Endothelial cell of umbilical vein (primary cell): ENCODE results near the gene RDX. TPM values are rescaled to one million over a fixed set of nuclear protein-coding genes. Genes with fewer than 3 reads are reported as not detected.

Experiments
- BruUV-seq: library from RNA; stranded (reverse); fragments of 400-500 nt; replicated peaks from 2 replicates; lab custom pipeline; 2021; lab: Mats Ljungman, UMichigan
- CTCF ChIA-PET: fragments of 300-600, 350-600 bp; sonication (Branson Sonifier 250); formaldehyde crosslinking; loops from one replicate; lab custom pipeline; 2021; ENCODE audit warnings: antibody characterized with exemption, inconsistent platforms; lab: Charles Lee
- POLR2A ChIA-PET: fragments of 300-600, 350-600 bp; sonication (Branson Sonifier 250); formaldehyde crosslinking; loops from one replicate; lab custom pipeline; 2021; ENCODE audit warnings: antibody characterized with exemption, inconsistent platforms; lab: Charles Lee
- DNase-seq: peaks from one replicate; pipeline ENCODE4 v3.0.0-alpha.2; 2011; ENCODE audit warnings: low read depth, low spot score
- FAIRE-seq: peaks from 2 replicates; lab custom pipeline; 2011; peaks lifted over from hg19 to GRCh38; lab: Jason Lieb, UNC
- H2AFZ ChIP-seq: 2 replicates; pipeline ENCODE4 v1.6.0; 2012; ENCODE audit warnings: low read depth, low read length, control low read depth, inconsistent platforms
- H3K27ac ChIP-seq: 2 replicates; pipeline ENCODE4 v1.5.1; 2011; ENCODE audit warnings: low read depth, mild to moderate bottlenecking, control low read depth, low read length, moderate library complexity; ENCODE audit not compliant: insufficient read depth
- H3K27me3 ChIP-seq, 2 experiments: 2 replicates each; pipeline versions ENCODE4 v1.6.0 to v1.6.1; 2011; ENCODE audit warnings: low read length in 2 of 2, mixed read lengths in 1 of 2; ENCODE audit not compliant: control insufficient read depth in 2 of 2, insufficient read depth in 2 of 2
- H3K36me3 ChIP-seq, 2 experiments: 2 replicates in 1 of 2; 3 replicates in 1 of 2; pipeline ENCODE4 v1.5.1; 2011; ENCODE audit warnings: low read length in 2 of 2, mild to moderate bottlenecking in 1 of 2, moderate library complexity in 1 of 2; ENCODE audit not compliant: control insufficient read depth in 2 of 2, insufficient read depth in 2 of 2; ENCODE audit errors: extremely low read depth in 1 of 2
- H3K4me1 ChIP-seq: 3 replicates; pipeline ENCODE4 v1.5.1; 2011; ENCODE audit warnings: mild to moderate bottlenecking, low read length; ENCODE audit not compliant: control insufficient read depth, insufficient read depth; ENCODE audit errors: extremely low read depth
- H3K4me2 ChIP-seq: 2 replicates; pipeline ENCODE4 v1.6.1; 2011; ENCODE audit warnings: low read length, control low read depth, mixed read lengths; ENCODE audit not compliant: insufficient read depth
- H3K4me3 ChIP-seq, 3 experiments: fragments of 200-600 bp in 1 of 3; sonication (generic), shearing (Covaris generic) in 1 of 3; replicated peaks in 1 of 3; 2 replicates each; pipeline ENCODE4 v1.5.1; 2011 to 2016; ENCODE audit warnings: control low read depth in 3 of 3, low read length in 3 of 3, mild to moderate bottlenecking in 2 of 3, inconsistent platforms in 1 of 3, low read depth in 1 of 3, moderate library complexity in 1 of 3; ENCODE audit not compliant: insufficient read depth in 1 of 3
- H3K79me2 ChIP-seq: 2 replicates; pipeline ENCODE4 v1.6.0; 2012; ENCODE audit warnings: low read length, inconsistent platforms; ENCODE audit not compliant: control insufficient read depth, insufficient read depth
- H3K9ac ChIP-seq: replicated peaks from 2 replicates; pipeline ENCODE3; 2011; ENCODE audit warnings: low read length, control low read depth; ENCODE audit not compliant: insufficient read depth; ENCODE audit errors: extremely low read depth
- H3K9me1 ChIP-seq: replicated peaks from 3 replicates; pipeline ENCODE4 v1.6.0; 2011; ENCODE audit warnings: mild to moderate bottlenecking, low read length; ENCODE audit not compliant: control insufficient read depth, insufficient read depth; ENCODE audit errors: extremely low read depth
- H3K9me3 ChIP-seq: replicated peaks from 2 replicates; pipeline ENCODE4 v1.5.1; 2012; ENCODE audit warnings: low read length, inconsistent platforms; ENCODE audit not compliant: control insufficient read depth, insufficient read depth
- H4K20me1 ChIP-seq: replicated peaks from 2 replicates; pipeline ENCODE3; 2011; ENCODE audit warnings: mild to moderate bottlenecking, low read length; ENCODE audit not compliant: control insufficient read depth, insufficient read depth; ENCODE audit errors: extremely low read depth
- CTCF ChIP-seq, 2 donors: IDR thresholded peaks; 1 replicate in 1 of 2; 2 replicates in 1 of 2; pipeline ENCODE4 v1.5.1; 2011; ENCODE audit warnings: low read length in 2 of 2, mild to moderate bottlenecking in 2 of 2, moderate library complexity in 2 of 2, control low read depth in 1 of 2, inconsistent platforms in 1 of 2, low read depth in 1 of 2; ENCODE audit not compliant: insufficient read depth in 1 of 2; ENCODE audit errors: extremely low read depth in 1 of 2
- EZH2 ChIP-seq: IDR thresholded peaks from 2 replicates; pipeline ENCODE4 v1.6.1; 2012; ENCODE audit warnings: borderline replicate concordance, low read depth, mild to moderate bottlenecking, moderate library complexity, low read length, inconsistent platforms; ENCODE audit not compliant: severe bottlenecking
- FOS ChIP-seq: IDR thresholded peaks from 2 replicates; pipeline ENCODE4 v1.6.1; 2011; ENCODE audit warnings: mild to moderate bottlenecking, low read length, moderate library complexity, borderline replicate concordance; ENCODE audit not compliant: insufficient read depth
- GATA2 ChIP-seq: IDR thresholded peaks from 2 replicates; pipeline ENCODE4 v1.7.0; 2011; ENCODE audit warnings: low read depth, mild to moderate bottlenecking, moderate library complexity, mixed read lengths, low read length; ENCODE audit not compliant: insufficient read length, insufficient read depth
- JUN ChIP-seq: IDR thresholded peaks from 2 replicates; pipeline ENCODE4 v1.6.1; 2011; ENCODE audit warnings: borderline replicate concordance, low read depth; ENCODE audit not compliant: insufficient read length, insufficient read depth
- MYC ChIP-seq: IDR thresholded peaks from one replicate; pipeline ENCODE4 v1.6.1; 2011; ENCODE audit warnings: mild to moderate bottlenecking, low read depth, low read length
- POLR2A ChIP-seq: IDR thresholded peaks from 2 replicates; pipeline ENCODE4 v1.6.1; 2012; ENCODE audit warnings: low read depth, mild to moderate bottlenecking, control low read depth, low read length
- POLR2AphosphoS5 ChIP-seq: IDR thresholded peaks from 2 replicates; pipeline ENCODE4 v1.6.1; 2012; ENCODE audit warnings: low read depth, mild to moderate bottlenecking, control low read depth, low read length, moderate library complexity; ENCODE audit not compliant: insufficient read depth
- dilution Hi-C: fragments of 300-500 bp; cut with MboI; formaldehyde crosslinking; loops from one replicate; pipeline ENCODE4 v1.15.0; 2019; ENCODE audit warnings: low sequenced_read_pairs; ENCODE audit not compliant: extremely low pct_ligation_motif_present
- intact Hi-C: fragments of 100-400 bp; cut with micrococcal nuclease; formaldehyde crosslinking; loops from one replicate; pipeline ENCODE4 v1.10.0; 2022
- polyA plus RNA-seq, 4 experiments: library from polyadenylated mRNA; depleted of rRNA in 3 of 4; stranded (reverse) in 3 of 4; unstranded in 1 of 4; fragments of >200 nt; gene quantifications; 2 replicates each; pipeline versions ENCODE4 v1.2.1 to v1.2.3, GENCODE V29; 2011 to 2012; ENCODE audit warnings: missing spikeins in 1 of 4
- total RNA-seq: library from RNA; stranded (reverse); gene quantifications from 2 replicates; pipeline ENCODE4 v1.2.3, GENCODE V29; 2021
- TF ChIP-seq, protein P1 (sequence below): IDR thresholded peaks from 2 replicates; pipeline ENCODE4 v1.6.1; 2011; ENCODE audit not compliant: insufficient read depth, insufficient read length

RDX gene
- total and polyA plus RNA-seq, 2 donors (not counting 3 experiments of a cell fraction or from before 2014, with no cell fraction given): 47.9 to 280 TPM

- ChIA-PET CTCF (interaction anchor here (0.7 to 1.6 kb wide), 2 partner anchors 9 to 14 kb away, joined by 3 read pairs; no protein-coding TSS in a partner anchor), POLR2A (no interaction called here)
- Histone ChIP-seq H2AFZ (no peak overlapping the region), H3K9me3 (no peaks in the 10 kb centered on the region), H4K20me1 (no peaks in the 10 kb centered on the region), H3K27me3 (no peaks in the 10 kb centered on the region), H3K4me3 (peak overlapping the region in 1 of 3 experiments; percentile 34), H3K9me1 (no peaks in the 10 kb centered on the region), H3K79me2 (no peaks in the 10 kb centered on the region), H3K4me1 (peaks cover 7% of the 10 kb centered on the region), H3K4me2 (peak overlapping the region; percentile 65), H3K36me3 (no peaks in the 10 kb centered on the region), H3K9ac (no peak overlapping the region), H3K27ac (no peak overlapping the region)
- TF ChIP-seq MYC (no peak), CTCF (IDR thresholded peaks at IDR 0.05; ENCODE audit: extremely low read depth in 1 of 2, insufficient read depth in 1 of 2, low read depth in 1 of 2, low read length in 2 of 2) (no peak), EZH2 (no peak), JUN (no peak), GATA2 (no peak), POLR2A (no peak), FOS (no peak), POLR2AphosphoS5 (no peak)
- TF ChIP-seq, protein P1, sequence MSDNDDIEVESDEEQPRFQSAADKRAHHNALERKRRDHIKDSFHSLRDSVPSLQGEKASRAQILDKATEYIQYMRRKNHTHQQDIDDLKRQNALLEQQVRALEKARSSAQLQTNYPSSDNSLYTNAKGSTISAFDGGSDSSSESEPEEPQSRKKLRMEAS: no peak
- FAIRE-seq (no peak), DNase-seq (no peak)
- BruUV-seq: TSS peak; percentile 6
- dilution Hi-C loops (no loop called here), intact Hi-C loops (loop anchor here (1.0 to 5.0 kb wide), 6 partner anchors 22 to 259 kb away; partner anchors contain the start of gene ZC3H12C)
These were observed 121.6 kb downstream of the RDX start for GRCh38 chr11:110174645-110175310.
